Posterior cingulate gyrus (tissue), 11 donors: ENCODE data around the gene CCDC14.
"Not testable (repeated sequence)": the region's sequence is repeated elsewhere in the genome, so short reads cannot be mapped to it uniquely, and the experiment has no call there.

Experiments used
- DNase-seq, 10 donors: peaks; one replicate each; pipeline versions ENCODE4 v3.0.0 to v3.0.0-alpha.2; 2020 to 2021; ENCODE audit warnings: mixed read lengths in 3 of 10
- intact Hi-C: fragments of 100-400 bp; cut with DNase I; formaldehyde crosslinking; loops from one replicate; pipeline ENCODE4 v1.15.1; 2023

CCDC14 gene, protein sequence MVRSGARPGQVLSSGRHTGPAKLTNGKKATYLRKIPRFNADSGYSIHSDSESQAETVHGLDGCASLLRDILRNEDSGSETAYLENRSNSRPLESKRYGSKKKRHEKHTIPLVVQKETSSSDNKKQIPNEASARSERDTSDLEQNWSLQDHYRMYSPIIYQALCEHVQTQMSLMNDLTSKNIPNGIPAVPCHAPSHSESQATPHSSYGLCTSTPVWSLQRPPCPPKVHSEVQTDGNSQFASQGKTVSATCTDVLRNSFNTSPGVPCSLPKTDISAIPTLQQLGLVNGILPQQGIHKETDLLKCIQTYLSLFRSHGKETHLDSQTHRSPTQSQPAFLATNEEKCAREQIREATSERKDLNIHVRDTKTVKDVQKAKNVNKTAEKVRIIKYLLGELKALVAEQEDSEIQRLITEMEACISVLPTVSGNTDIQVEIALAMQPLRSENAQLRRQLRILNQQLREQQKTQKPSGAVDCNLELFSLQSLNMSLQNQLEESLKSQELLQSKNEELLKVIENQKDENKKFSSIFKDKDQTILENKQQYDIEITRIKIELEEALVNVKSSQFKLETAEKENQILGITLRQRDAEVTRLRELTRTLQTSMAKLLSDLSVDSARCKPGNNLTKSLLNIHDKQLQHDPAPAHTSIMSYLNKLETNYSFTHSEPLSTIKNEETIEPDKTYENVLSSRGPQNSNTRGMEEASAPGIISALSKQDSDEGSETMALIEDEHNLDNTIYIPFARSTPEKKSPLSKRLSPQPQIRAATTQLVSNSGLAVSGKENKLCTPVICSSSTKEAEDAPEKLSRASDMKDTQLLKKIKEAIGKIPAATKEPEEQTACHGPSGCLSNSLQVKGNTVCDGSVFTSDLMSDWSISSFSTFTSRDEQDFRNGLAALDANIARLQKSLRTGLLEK

DNA sequence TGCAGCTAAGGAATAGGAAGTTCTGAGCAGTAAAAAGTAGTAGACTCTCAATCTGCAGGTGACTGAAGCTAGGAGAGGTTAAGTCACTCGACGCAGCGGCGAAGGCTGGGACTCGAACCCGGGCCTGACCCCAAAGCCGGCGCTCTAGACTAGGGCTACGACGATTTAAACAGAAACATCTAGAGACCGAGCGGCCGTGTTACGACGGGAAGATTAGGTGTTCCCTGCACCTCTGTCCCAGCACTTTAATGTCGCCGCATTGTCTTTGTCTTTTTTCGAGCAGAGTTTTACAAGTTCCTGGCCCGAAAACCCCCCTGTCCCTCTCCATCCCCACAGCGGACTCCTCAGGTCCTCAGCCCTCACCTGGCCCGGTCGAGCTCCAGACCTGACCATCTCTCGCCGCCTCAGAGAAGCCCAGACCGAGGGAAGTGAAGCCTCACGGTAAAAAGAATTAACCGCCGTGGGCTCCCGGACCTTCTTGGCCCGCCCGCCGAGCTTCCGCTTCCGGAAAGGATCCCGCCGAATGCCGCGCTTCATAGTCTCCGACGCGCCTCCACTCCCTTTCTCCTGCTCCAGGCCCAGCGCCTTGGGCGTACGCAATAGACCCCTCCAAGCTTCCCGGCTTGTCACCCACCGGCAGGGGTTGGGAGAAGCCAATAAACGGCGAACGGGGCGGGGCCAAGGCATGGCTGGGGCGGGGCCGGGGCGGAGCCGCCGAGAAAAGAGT lies at the start of gene CCDC14:
TSS of gene CCDC14 (minus strand) at position 449 of the 727 bp plus-strand sequence. CDS start at position 393, 56 bp downstream.
- intact Hi-C loops = no loop called here
- DNase-seq = peak; percentile 71 to 98 (median 89)

DNA sequence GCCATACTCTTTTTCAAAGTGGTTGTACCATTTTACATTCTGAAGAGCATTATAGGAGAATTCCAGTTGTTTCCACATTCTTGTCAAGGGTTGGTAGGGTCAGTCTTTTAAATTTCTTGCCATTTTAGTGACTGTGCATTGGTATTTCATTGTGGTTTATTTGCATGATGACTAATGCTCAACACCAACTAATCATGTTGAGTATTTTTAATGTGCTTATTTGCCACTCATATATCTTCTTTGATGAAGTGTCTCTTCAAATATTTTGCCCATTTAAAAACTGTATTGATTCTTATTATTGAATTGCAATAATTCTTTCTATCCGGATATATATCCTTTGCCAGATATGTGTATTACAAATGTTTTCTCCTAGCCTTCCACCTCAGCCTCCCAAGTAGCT lies 47.3 kb upstream of the CCDC14 start:
- DNase-seq, intact Hi-C loops: not testable (repeated sequence)

DNA sequence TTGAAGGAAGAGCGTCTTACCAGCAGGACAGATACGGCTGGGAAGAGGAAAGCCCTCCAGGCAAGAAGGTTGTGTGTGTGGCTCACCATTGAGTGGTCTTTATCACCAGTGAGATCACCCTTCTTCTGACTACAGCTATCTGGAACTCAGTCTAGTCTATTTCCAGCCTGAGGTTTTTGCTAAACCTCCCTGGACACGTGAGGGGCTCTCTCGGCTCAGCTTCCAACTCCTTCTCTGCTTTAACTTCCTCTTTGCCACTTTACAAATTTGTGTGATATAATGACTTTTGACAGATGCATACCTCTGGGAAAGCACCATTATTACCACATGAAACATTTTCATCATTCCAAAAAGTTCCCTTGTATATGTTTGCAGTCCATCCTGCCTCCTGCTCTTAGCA lies 46.2 kb upstream of the CCDC14 start:
- intact Hi-C loops = no loop called here
- DNase-seq = no peak

DNA sequence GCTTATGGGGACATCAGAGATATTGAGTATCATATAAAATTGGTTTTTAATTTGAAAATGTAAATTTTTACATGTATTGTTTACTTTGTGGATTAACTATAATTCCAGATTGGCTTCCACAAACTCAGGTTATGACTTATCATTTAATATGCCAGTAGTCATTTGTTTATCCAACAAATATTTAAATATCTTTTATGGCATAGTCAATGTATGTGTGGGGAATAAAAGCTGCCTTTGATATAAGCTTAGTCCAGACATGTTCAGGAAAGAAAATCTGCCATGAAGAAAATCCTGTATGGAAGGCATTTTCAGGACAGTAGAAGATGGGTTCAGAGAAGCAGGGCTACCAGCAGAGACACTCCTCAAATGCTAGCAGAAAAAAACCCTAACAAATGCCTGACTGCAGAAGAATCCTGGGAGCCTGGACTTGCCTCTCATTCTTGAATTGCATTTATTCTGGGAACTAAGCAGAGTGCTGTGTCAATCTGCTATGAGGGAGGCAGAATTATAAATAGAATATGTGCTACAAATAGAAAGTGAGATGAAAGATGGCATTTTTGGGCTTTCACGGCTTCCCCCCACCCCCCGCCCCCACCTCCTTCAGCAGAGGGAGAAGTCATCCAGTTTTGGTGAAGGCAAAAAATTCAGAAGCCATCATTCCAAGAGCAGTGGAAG lies 41.5 kb upstream of the CCDC14 start:
- intact Hi-C loops, DNase-seq: not testable (repeated sequence)

DNA sequence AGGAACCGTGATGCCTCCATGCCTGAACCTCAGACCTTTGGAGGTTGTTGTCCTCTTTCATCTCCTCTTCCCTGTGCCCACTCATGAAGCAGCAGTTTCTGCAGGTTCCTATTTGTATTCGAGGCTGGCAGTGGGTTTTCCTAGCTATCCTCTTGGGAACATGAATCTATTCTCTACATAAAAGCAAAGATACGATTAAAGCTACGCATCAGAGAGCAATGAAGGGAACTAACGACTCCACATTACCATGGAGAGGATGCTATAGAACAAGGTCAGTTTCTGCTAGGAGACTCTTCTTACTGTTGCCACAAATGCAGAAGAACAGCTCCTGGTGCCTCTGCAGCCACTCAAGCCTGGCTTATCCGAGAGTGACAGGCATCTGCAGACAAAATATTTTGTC lies 40.3 kb upstream of the CCDC14 start:
- DNase-seq, intact Hi-C loops: not testable (repeated sequence)

DNA sequence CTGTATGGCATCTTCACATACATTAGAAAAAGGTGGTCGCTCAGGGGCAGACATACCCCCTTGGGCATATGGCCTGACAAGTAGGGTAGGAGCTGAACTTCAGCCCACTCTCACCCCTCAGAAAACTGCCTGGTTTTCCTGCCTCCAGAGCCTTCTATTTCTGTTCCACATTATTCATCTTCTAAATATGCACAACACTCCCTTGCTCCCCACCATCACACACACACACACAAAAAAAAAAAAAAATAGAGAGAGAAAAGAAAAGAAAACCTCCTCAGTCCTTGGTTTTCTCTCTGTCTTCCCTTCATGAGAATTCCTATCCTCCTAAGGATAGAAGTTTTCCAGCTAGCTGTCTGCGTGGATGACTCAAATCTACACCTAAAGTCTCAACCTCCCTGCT lies 36.5 kb upstream of the CCDC14 start:
- intact Hi-C loops = no loop called here
- no peak for DNase-seq

DNA sequence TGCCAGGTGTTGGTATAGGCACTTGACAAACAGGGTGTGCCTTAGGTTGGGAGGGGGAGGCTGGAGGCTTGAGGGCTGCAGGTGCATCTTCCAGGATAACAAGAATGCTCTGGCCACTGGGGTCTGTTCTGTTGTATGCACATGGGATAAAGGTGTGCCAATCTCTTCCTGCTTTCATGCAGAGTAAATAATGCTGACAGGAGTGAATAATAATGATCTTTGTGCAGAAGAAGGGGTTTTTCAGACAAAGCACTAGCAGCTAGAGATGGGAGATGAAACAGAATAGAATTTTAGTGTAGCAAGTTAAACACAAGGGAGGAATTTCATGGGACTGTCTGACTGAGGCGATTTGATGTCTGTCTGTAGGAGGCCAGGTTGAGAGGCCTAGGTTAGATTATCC lies 32.8 kb upstream of the CCDC14 start:
- no peak for DNase-seq
- intact Hi-C loops = no loop called here

DNA sequence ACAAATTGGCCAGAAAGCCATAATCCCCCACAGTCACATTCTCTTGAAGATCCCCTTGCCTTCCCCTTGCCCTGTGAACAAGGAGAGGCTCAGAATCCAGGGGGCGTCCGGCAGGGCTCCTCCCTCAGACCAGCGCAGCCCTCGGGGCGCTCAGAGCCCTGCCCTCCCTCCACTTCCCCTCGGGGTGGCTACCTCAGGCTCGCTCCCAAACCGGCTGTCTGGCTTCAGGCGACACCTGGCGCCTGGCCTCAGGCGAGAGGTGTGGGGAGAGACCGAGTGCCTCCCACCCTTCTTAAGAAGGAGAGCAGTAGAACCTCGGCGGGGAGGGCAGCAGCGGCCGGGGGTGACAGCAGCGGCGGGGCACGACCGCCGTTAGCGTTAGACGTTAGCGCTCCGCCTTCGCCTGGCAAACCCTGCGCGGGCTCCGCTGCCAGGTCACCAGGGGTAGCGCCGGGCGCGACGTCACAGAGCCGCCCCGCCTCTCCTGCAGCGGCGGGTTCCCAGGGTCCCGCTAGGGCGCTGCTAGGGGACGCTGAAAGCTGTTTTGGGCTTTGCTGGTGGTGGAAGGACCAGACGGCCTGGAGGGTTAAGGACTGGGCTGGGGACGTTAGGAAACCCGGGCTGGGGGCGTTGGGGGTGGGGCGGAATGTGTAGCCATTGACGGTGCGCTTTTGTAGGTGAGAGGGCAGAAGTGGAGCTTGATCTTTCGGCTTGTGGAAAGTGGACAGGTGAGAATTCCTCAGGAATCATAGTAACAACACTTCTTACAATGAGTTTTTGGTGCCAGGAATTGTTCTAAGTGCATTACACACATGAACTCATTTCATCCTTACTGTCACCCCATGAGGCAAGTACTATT lies 30.9 kb upstream of the CCDC14 start, which contains the start of gene ROPN1:
TSS of gene ROPN1 (minus strand) at position 395 of the 859 bp plus-strand sequence. CDS start 11,643 bp downstream, outside the sequence.
- intact Hi-C loops, DNase-seq: not testable (repeated sequence)

DNA sequence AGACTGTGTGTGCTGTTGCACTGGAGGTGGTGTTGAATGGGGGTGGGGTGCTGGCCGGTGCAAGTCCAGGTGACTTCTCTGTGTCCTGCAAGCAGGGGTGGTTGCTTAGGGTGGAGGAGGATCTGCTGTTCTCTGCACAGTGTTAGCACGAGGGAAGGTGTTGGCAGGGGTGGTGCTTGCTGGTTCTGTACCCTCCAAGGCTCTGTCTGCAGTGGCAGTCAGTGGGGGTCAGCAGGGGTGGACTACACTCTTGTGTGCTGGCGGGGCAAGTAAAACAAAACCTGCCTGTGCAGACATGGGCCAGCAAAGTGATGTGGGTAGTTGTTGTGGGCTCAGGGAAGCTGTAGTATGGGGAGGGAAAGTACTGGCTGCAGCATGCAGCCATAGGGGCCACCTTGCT lies 25.4 kb upstream of the CCDC14 start:
- DNase-seq = peak in 1 of 10 donors; percentile 64
- intact Hi-C loops = no loop called here

DNA sequence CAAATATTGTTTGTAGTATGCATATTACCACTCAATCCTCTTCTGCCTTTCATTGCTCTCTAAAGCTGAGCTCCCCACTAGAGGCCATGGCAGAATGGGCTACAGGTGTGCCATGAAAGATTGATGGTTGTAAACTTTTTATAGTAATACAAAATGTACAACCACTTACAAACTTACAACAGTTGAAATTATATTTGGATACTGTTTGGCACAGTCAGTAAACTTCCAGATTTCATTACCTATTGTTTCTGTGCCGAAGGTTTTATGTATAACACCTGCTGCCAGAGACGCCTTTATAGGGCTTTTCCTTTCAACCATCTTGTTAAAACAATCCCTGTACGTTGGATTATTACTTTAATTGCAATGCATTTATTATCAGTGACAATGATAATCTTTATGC lies 23.9 kb upstream of the CCDC14 start:
- intact Hi-C loops = loop anchor here (5.0 kb wide), 1 partner anchor 333 kb away; no protein-coding TSS in a partner anchor
- no peak for DNase-seq

DNA sequence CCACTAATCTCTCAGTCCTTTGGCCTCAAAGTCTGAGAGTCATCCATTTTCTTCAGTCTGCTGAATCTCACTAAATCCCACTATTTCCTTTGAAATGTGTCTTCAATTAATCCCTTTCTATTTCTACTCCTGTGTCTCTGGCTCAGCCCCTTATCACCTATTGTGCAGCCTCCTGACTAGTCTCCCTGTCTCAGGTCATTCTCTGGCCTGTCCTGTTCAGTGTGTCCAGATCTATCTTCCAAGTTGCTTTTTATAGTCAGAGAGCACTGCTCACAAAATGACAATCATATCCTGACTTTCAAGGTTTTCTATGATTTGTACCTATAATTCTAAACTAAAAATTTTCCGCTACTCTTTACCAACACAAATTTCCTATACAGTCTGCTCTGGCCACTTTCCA lies 23.3 kb upstream of the CCDC14 start:
- intact Hi-C loops = loop anchor here (5.0 kb wide), 1 partner anchor 332 kb away; no protein-coding TSS in a partner anchor

DNA sequence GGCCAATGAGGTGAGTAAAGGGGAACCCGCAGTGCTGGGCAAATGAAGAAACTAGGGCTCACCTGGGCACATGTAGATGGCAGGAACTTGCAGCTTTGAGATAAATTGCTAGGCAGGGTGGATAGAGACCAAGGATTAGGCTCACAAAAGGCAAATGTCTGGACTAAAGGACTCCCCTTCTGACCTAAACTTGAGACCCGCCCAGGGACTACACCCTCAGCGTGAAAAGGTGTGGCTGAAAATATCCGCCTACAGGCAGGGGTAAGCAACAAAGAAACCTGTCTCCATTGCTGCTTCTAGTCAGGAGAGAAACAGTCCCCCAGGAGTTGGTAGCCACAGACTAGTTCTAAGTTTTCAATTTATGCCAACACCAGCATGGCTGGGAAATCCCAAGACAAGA lies 20.3 kb upstream of the CCDC14 start:
- DNase-seq = not testable (repeated sequence)
- intact Hi-C loops = loop anchor here (5.0 kb wide), 1 partner anchor 329 kb away; no protein-coding TSS in a partner anchor

More for the DNA sequence above, 23.3 kb upstream of the CCDC14 start:
- DNase-seq = no peak

DNA sequence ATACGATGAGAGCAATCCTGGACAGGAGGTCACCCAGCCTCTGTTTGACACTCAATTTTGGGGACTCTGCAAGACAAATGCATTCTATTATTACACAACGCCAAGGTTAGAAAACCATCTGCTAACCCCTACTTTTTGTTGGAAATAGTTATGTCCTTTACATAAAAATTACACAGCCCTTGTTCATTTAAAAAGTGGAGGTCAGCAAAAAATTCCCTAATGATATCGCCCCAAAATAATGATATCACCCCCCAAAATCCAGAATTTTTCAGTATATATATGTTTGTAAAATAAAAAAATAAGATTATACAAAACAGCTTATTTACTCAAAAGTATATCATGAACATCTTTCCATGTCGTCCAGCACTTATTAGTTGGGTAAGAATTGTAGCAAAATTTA lies 19.5 kb upstream of the CCDC14 start:
- intact Hi-C loops = loop anchor here (5.0 kb wide), 1 partner anchor 328 kb away; no protein-coding TSS in a partner anchor
- no peak for DNase-seq

DNA sequence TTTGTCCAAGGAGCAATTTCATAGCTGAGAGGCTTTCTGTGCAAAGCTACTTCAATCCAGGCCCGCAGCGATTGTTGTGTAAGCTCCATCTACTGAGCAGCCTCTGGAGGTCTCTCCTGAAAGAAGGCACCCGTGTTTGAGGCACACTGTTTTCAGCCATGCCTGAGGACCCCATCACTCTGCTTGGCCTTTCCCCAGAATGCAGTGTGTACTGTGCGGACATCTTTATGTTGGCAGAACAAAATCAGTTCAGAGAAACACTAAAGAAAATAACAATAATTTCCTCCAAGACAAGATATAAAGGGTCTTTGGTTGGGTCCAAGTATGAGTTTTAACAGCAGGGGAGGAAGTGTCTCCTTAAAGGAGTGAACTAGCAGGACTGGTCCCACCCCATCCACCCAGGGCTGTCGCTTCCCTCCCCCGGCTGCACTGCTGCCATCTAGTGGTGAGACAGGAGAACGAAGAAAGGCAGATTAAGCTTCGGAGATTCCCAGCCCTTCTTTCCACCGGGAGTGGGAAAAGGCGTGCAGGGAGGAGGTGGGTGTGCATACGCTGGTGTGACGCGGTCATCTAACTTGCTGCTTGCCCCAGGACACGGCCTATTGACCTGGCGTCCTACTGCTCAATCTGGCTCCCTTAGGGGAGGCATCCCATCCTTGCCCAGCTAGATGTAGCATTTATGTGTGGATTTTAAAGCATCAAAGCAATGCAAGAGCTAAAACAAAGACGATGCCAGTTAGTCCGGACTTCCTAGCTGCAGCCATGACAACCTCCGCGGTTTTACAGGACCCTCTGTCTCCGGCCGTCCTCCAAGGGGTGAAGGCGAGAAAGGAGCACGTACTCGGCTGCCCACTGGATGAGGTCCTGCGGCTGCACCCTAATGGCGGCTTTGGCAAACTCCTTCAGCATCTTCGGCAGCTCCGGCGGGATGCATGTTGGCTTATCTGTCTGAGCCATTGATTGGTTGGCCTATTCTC lies 18.8 kb upstream of the CCDC14 start:
- DNase-seq = peak; percentile 22 to 94 (median 62)
- intact Hi-C loops = loop anchor here (5.0 kb wide), 1 partner anchor 328 kb away; no protein-coding TSS in a partner anchor

DNA sequence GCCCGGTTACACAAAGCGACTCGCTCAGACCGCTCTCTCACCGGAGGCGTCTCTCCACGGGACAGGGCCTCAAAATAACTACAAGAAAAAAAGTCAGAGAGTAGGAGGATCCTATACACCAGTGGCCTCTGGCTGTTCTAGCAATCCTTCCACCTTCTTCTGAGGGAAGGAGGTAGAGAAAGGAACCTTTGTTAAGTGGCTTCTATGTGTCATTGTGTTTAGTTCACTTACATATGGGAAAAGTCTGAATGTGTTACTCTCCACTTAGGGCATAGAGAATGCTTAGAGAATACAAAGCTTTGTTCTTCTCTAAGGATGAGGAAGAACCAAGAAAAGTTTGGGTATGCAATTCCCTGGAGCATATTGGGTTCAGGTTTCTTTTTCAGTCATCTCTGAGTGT lies 15.9 kb upstream of the CCDC14 start:
- DNase-seq, intact Hi-C loops: not testable (repeated sequence)

DNA sequence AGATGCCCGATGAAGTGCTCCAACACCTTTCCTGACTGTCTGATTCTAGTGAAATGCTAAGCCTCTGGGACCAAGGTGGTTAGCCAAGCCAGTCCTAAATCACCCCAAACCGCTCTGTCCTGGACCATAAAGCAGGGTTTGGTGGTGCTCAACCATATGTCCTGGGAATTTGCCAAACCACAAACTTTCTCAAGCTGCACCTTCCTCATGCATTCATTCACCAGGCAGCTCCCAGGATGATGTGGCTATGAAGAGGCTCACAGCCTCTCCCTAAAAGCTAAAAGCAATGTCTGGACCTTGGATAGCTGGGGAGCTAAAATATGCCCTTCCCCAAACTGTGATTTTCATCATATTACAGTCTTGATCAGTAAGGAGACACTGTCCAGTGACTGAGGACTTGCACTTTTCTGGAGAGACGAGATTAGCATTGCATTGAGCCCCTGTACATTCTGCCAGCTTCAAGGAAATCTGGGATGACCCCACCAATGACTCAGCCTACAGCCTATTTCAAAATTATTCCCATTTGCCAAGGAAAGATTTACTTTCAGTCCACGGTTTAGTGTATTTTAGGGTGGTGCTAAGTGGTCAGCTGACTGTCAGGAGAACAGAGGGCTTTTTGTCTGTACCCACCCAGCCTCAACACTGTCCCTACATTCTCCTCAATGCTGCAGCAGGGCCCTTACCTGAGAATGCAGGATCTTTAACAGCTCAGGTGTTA lies 15.3 kb upstream of the CCDC14 start:
- intact Hi-C loops, DNase-seq: not testable (repeated sequence)

DNA sequence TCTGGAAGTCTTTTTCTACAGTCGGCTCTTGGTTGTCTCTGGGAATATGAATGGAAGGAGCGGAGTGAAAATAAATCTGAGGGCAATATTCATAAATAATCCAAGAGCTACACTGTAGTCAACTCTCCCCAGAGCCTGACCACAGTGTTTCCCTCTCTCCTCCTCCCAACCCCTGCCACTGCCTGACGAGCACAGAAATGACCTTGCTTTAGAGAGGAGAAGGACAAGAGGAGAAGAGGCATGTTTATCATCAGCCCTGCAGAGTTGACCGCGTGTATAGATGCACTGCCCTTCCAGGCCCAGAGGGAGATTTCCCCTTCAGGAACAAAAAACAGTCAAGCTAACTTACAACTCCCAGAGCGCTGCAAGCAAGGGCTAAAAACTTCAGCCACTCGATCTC lies 14.0 kb upstream of the CCDC14 start:
- intact Hi-C loops, DNase-seq: not testable (repeated sequence)
